ENCODE measurements around the gene ADAM10.

GRCh38 chr15:58758141-58758540, 8.6 kb upstream of the ADAM10 start:
- TF ChIP-seq CTCF (IDR thresholded peaks at IDR 0.05), result peak in 2 of 6 experiments; percentile 10 to 32
- TF ChIP-seq EP300 (IDR thresholded peaks at IDR 0.05), result no peak
- TF ChIP-seq POLR2AphosphoS5 (IDR thresholded peaks at IDR 0.05), result no peak
- TF ChIP-seq POLR2A (IDR thresholded peaks at IDR 0.05), result no peak
